Activated CD8-positive, alpha-beta T cell treated with anti-CD3 and anti-CD28 coated beads, Interleukin-2, amount 10 ng/mL, durations not matched to agents 7 days and 5 days (primary cell): ENCODE results near the gene FHAD1. TPM values are rescaled to one million over a fixed set of nuclear protein-coding genes. Genes with fewer than 3 reads are reported as not detected.
A peak's percentile ranks its signal among the peaks of the same experiment; 100 is the strongest.

Source experiments
- ATAC-seq: fragments of 150-1000 bp; cut with Tn5 transposase; one replicate; pipeline ENCODE4 v1.10.0; 2021; ENCODE audit warnings: moderate library complexity
- CTCF ChIA-PET: fragments of 350-600 bp; sonication (Branson Sonifier 250); formaldehyde crosslinking; loops from one replicate; lab custom pipeline; 2021; ENCODE audit warnings: antibody characterized with exemption; lab: Charles Lee
- POLR2A ChIA-PET: fragments of 350-600 bp; sonication (Branson Sonifier 250); formaldehyde crosslinking; loops from one replicate; lab custom pipeline; 2021; ENCODE audit warnings: antibody characterized with exemption; lab: Charles Lee
- DNase-seq: peaks from one replicate; pipeline ENCODE4 v3.0.0-alpha.2; 2020
- H3K27ac Mint-ChIP-seq: one replicate; pipeline ENCODE4 v1.8.0; 2021; ENCODE audit warnings: mild to moderate bottlenecking, mixed read lengths
- H3K27me3 Mint-ChIP-seq: one replicate; pipeline ENCODE4 v1.8.0; 2021; ENCODE audit warnings: low read depth, mixed read lengths
- H3K36me3 Mint-ChIP-seq: one replicate; pipeline ENCODE4 v1.8.0; 2021; ENCODE audit warnings: low read depth, mixed read lengths
- H3K4me1 Mint-ChIP-seq: one replicate; pipeline ENCODE4 v1.8.0; 2021; ENCODE audit warnings: low read depth, mixed read lengths
- H3K4me3 Mint-ChIP-seq: one replicate; pipeline ENCODE4 v1.8.0; 2021; ENCODE audit warnings: mild to moderate bottlenecking, mixed read lengths
- H3K9me3 Mint-ChIP-seq: one replicate; pipeline ENCODE4 v1.8.0; 2022; ENCODE audit warnings: mixed read lengths; ENCODE audit not compliant: insufficient read depth
- total RNA-seq, 2 experiments: library from RNA; stranded (reverse); gene quantifications; one replicate each; pipeline ENCODE4 v1.2.3, GENCODE V29; 2021

The FHAD1 gene
- total RNA-seq, 2 experiments from 2014 or later = 0.21 to 0.55 TPM

DNA sequence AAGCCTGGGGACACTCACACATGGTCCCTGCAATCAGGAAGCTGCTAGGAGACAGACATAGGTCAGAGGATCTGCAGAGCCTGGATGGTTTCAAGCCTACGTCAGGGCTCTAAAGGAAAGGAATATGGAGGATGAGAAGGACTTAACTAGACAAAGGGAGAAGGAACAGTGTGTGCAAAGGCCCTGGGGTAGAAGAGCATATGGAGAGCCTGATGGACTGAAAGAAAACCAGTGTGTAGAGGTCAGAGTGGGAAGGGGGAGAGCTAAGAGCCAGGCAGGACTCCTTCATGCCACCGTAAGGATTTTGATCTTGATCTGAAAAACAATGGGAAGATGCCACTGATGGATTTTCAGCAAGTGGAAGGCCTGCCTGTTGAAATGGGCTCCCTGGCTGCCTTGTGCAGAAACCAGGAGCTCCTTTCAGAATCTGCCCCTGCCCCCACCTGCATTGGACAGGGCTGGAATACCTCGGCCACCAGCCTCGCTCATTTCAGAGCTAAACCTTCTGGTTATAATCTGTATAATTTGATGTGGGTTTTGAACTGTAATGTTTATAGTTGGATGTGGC, 8.6 kb downstream of the FHAD1 start:
- POLR2A ChIA-PET = no interaction called here
- CTCF ChIA-PET = interaction anchor here (1.1 to 1.5 kb wide), 3 partner anchors 16 to 127 kb away, joined by 3 to 5 read pairs (median 5); no protein-coding TSS in a partner anchor
- Mint-ChIP-seq H3K36me3 (peaks cover 4% of the 10 kb centered on the region), H3K27me3 (peaks cover 30% of the 10 kb centered on the region), H3K27ac (no peak overlapping the region), H3K4me1 (peaks cover 44% of the 10 kb centered on the region), H3K9me3 (no peaks in the 10 kb centered on the region), H3K4me3 (no peak overlapping the region)
- DNase-seq (no peak), ATAC-seq (no peak)

DNA sequence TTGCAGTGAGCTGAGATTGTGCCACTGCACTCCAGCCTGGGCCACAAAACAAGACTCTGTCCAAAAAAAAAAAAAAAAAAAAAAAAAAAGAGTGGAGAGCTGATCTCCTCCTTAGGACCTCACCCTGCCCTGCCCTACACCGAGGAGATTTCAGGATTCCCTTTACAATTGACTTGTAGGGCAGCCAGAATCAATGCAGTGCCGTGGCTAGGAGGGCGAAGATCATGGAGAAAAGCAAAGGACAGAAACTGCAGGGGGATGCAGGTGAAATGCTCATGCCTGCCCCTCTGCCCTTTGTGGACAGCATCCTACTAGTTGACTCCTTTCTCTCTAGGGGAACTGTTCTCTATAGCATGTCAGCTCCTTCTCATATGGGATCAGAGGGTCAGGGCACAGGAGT, 9.6 kb downstream of the FHAD1 start:
- CTCF ChIA-PET = no interaction called here

DNA sequence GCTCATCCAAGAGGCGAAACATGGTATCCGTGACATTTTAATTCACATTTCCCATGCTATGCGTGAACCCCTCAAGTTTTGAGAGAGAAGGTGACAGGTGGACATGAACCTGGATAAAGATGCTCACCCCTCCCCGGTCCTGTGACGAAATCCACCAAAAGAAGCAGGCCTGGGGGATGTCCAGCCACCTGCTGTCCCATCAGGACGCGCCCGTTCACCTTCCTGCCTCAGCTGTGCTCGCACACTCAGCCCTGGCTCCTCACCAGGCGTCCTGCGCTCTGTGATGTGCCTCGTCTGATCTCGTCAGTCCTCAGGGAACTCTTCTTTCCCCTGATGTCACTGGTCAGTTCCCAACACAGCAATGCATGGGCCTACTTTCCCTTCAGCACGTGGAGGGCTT, 10.3 kb downstream of the FHAD1 start:
- DNase-seq = no peak
- Mint-ChIP-seq H3K27me3 (peaks cover 33% of the 10 kb centered on the region), H3K27ac (no peak overlapping the region), H3K4me1 (peaks cover 46% of the 10 kb centered on the region), H3K4me3 (no peak overlapping the region), H3K9me3 (no peaks in the 10 kb centered on the region), H3K36me3 (peaks cover 2% of the 10 kb centered on the region)
- CTCF ChIA-PET = no interaction called here
- ATAC-seq = no peak
- POLR2A ChIA-PET = no interaction called here

More for the DNA sequence above, 9.6 kb downstream of the FHAD1 start:
- Mint-ChIP-seq H3K27ac (no peak overlapping the region), H3K4me3 (no peak overlapping the region), H3K4me1 (peaks cover 46% of the 10 kb centered on the region), H3K27me3 (peaks cover 31% of the 10 kb centered on the region), H3K9me3 (no peaks in the 10 kb centered on the region), H3K36me3 (peaks cover 2% of the 10 kb centered on the region)
- ATAC-seq = no peak
- DNase-seq = no peak
- POLR2A ChIA-PET = no interaction called here

DNA sequence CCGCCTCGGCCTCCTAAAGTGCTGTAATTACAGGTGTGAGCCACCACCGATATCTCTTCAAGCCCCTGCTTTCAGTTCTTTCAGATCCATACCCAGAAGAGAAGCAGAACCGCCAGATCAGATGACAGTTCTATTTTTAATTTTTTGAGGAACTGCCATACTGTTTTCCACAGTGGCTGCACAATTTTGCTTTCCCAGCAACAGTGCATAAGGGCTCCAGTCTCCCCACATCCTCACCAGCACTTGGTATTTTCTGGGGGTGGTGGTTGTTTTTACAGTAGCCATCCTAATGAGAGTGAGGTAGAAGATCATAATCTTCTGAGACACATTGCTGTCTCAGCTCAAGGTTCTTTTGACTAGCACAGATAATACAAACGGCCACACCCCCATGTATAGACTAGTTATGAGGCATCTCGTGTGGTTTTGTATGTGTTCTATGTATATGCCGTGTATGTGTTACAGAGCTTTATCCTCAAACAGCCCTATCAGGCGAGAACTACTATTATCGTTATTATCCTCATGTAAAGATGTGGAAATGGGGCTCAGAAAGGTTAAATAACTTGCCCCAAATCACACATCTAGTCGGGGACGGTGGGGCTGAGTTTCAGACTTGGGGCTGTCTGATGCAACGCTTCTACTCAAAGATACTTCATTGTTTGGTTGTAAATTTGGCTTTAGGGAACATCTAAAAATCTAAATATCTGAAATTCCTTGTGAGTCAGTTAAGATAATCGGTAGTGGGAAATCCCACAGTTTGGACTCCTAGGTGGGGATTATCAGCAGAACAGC, 12.0 kb downstream of the FHAD1 start:
- DNase-seq = no peak
- H3K9me3 Mint-ChIP-seq = no peaks in the 10 kb centered on the region
- POLR2A ChIA-PET = no interaction called here
- no peak for ATAC-seq
- no peak overlapping the region for H3K27ac Mint-ChIP-seq
- no peak overlapping the region for H3K4me3 Mint-ChIP-seq
- no peaks in the 10 kb centered on the region for H3K36me3 Mint-ChIP-seq
- CTCF ChIA-PET = no interaction called here
- H3K27me3 Mint-ChIP-seq = peaks cover 42% of the 10 kb centered on the region
- peaks cover 30% of the 10 kb centered on the region for H3K4me1 Mint-ChIP-seq

GRCh38 chr1:15259622-15260007, 12.6 kb downstream of the FHAD1 start:
- ATAC-seq (no peak), DNase-seq (no peak)
- Mint-ChIP-seq H3K4me1 (peaks cover 27% of the 10 kb centered on the region), H3K27me3 (peaks cover 42% of the 10 kb centered on the region), H3K4me3 (no peak overlapping the region), H3K9me3 (no peaks in the 10 kb centered on the region), H3K36me3 (no peaks in the 10 kb centered on the region), H3K27ac (no peak overlapping the region)
- CTCF ChIA-PET = no interaction called here
- POLR2A ChIA-PET = no interaction called here

DNA sequence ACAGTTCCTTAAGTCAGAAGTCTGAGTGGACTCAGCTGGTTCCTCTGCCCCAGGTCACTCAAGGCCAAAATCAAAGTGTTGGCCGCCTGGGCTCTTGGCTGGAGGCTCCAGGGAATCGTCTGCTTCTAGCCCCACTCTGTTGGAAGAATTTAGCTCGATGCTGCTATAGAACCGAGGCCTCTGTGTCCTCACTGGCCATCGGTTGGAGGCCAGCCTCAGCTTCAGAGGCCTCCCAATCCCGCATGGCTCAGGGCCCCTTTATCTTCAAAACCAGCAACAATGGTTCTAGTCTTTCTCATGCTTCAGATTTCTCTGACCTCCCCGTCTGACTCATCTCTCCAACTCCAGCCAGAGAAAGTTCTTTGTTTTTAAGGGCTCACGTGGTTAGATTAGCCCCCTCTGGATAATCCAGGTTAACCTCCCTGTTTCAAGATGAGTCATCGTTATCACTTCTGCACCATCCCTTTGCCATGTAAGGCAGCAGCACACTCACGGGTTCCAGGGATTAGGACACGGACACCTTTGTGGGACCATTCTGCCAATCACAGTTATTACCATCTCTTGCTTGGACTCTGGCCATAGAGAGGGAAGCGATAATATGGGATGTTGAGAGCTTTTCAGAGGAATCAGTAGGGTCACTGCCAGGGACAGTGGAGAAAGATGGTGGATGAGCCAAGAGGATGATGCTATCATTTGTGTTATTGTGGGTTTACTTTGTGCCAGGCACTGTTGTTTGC, 13.6 kb downstream of the FHAD1 start:
- peaks cover 5% of the 10 kb centered on the region for H3K9me3 Mint-ChIP-seq
- H3K36me3 Mint-ChIP-seq = no peaks in the 10 kb centered on the region
- ChIA-PET POLR2A (interaction anchor here (1.1 kb wide), 1 partner anchor 12 kb away, joined by 3 read pairs; no protein-coding TSS in a partner anchor), CTCF (interaction anchor here (1.2 to 2.4 kb wide), 5 partner anchors 8 to 132 kb away, joined by 3 to 8 read pairs (median 4); no protein-coding TSS in a partner anchor)
- DNase-seq (no peak), ATAC-seq (no peak)
- peaks cover 48% of the 10 kb centered on the region for H3K27me3 Mint-ChIP-seq
- H3K4me3 Mint-ChIP-seq = no peak overlapping the region
- H3K27ac Mint-ChIP-seq = peak overlapping the region; percentile 23
- peaks cover 27% of the 10 kb centered on the region for H3K4me1 Mint-ChIP-seq

GRCh38 chr1:15261155-15262002, 14.4 kb downstream of the FHAD1 start:
- Mint-ChIP-seq H3K4me1 (peaks cover 27% of the 10 kb centered on the region), H3K27me3 (peaks cover 50% of the 10 kb centered on the region), H3K27ac (peak overlapping the region; percentile 23), H3K36me3 (no peaks in the 10 kb centered on the region), H3K4me3 (peak overlapping the region; percentile 4), H3K9me3 (peaks cover 5% of the 10 kb centered on the region)
- CTCF ChIA-PET = interaction anchor here (1.2 to 2.4 kb wide), 5 partner anchors 9 to 133 kb away, joined by 3 to 8 read pairs (median 4); no protein-coding TSS in a partner anchor
- DNase-seq (peak; percentile 43), ATAC-seq (peak; percentile 68)
- POLR2A ChIA-PET = interaction anchor here (0.6 to 1.1 kb wide), 2 partner anchors 13 to 149 kb away, joined by 3 read pairs; no protein-coding TSS in a partner anchor

DNA sequence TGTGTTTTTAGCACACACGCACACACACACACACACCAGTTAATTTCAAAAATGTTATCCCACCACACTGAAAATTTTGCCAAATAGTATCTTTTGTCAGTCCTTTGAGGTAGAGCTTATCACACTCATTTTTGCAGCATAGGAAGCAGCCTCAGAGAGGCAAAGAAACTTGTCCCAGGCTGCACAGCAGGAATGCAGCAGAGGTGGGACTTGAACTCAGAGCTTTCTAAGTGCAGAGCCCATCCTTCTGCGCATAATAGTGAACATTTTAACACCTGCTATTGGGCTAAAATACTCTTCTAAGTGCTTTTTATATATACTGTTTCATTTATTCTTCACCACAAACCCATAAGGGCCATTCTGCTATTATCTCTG, 15.0 kb downstream of the FHAD1 start:
- H3K27ac Mint-ChIP-seq = no peak overlapping the region
- H3K4me3 Mint-ChIP-seq = no peak overlapping the region
- POLR2A ChIA-PET = interaction anchor here (0.6 to 1.1 kb wide), 2 partner anchors 13 to 150 kb away, joined by 3 read pairs; no protein-coding TSS in a partner anchor
- peaks cover 54% of the 10 kb centered on the region for H3K27me3 Mint-ChIP-seq
- ATAC-seq = no peak
- H3K9me3 Mint-ChIP-seq = peaks cover 5% of the 10 kb centered on the region
- CTCF ChIA-PET = interaction anchor here (1.2 to 2.4 kb wide), 4 partner anchors 9 to 133 kb away, joined by 3 to 8 read pairs (median 4); no protein-coding TSS in a partner anchor
- no peaks in the 10 kb centered on the region for H3K36me3 Mint-ChIP-seq
- H3K4me1 Mint-ChIP-seq = peaks cover 27% of the 10 kb centered on the region
- DNase-seq = no peak

GRCh38 chr1:15262706-15263105, 15.7 kb downstream of the FHAD1 start:
- Mint-ChIP-seq H3K4me1 (peaks cover 27% of the 10 kb centered on the region), H3K4me3 (no peak overlapping the region), H3K27me3 (peaks cover 53% of the 10 kb centered on the region), H3K27ac (no peak overlapping the region), H3K9me3 (peaks cover 5% of the 10 kb centered on the region), H3K36me3 (no peaks in the 10 kb centered on the region)
- ChIA-PET CTCF (no interaction called here), POLR2A (no interaction called here)
- DNase-seq (no peak), ATAC-seq (no peak)

- no peak for DNase-seq
- Mint-ChIP-seq H3K9me3 (peaks cover 5% of the 10 kb centered on the region), H3K36me3 (no peaks in the 10 kb centered on the region), H3K27ac (no peak overlapping the region), H3K4me1 (peaks cover 21% of the 10 kb centered on the region), H3K4me3 (no peak overlapping the region), H3K27me3 (peaks cover 55% of the 10 kb centered on the region)
- no peak for ATAC-seq
- ChIA-PET CTCF (interaction anchor here (1.0 to 1.1 kb wide), 2 partner anchors 136 kb away, joined by 3 to 4 read pairs; no protein-coding TSS in a partner anchor), POLR2A (no interaction called here)
These were observed 17.7 kb downstream of the FHAD1 start for GRCh38 chr1:15264769-15265168.

DNA sequence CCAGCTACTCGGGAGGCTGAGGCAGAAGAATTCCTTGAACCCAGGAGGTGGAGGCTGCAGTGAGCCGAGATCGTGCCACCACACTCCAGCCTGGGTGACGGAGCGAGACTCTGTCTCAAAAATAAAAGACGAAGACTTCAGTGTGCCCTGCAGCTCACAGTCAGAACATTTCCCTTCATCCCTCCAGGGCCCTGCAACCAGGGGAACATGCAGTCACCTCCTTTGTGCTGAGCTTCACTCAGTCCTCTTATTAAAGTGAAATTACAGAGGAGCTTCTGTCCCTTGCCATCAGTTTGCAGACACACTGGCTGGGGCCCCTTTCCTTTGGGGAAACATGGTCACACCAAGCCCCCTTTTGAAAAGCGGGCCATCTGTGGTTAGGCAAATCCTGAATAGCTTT, 24.2 kb downstream of the FHAD1 start:
- POLR2A ChIA-PET = no interaction called here
- no peak overlapping the region for H3K27ac Mint-ChIP-seq
- H3K4me1 Mint-ChIP-seq = peaks cover 6% of the 10 kb centered on the region
- no peaks in the 10 kb centered on the region for H3K9me3 Mint-ChIP-seq
- ATAC-seq (no peak), DNase-seq (no peak)
- H3K4me3 Mint-ChIP-seq = no peak overlapping the region
- no peaks in the 10 kb centered on the region for H3K36me3 Mint-ChIP-seq
- CTCF ChIA-PET = interaction anchor here (0.9 to 5.6 kb wide), 10 partner anchors 15 to 172 kb away, joined by 3 to 80 read pairs (median 6); partner anchors contain the start of gene TMEM51
- H3K27me3 Mint-ChIP-seq = peaks cover 35% of the 10 kb centered on the region
